ENCODE results near the gene GALNT17. TPM values are rescaled to one million over a fixed set of nuclear protein-coding genes. Genes with fewer than 3 reads are reported as not detected.
"Not testable (repeated sequence)": the region's sequence is repeated elsewhere in the genome, so short reads cannot be mapped to it uniquely, and the experiment has no call there.

The GALNT17 gene
- total and polyA plus RNA-seq, 4 donors = 1.3 to 22.4 (median 4.0) TPM

GRCh38 chr7:71731740-71732139 lies 599.8 kb downstream of the GALNT17 start:
- ATAC-seq (ENCODE audit: low FRiP score) (no peak), DNase-seq (no peak)
- H3K27me3 ChIP-seq (ENCODE audit: control insufficient read depth in 1 of 2, insufficient read depth in 2 of 2, low read length in 1 of 2) = no peaks in the 10 kb centered on the region
- WGBS, 2 donors = 96 to 97% methylated on average over 9 of the region's 9 CpGs
- peaks cover 3% of the 10 kb centered on the region for H3K9me3 ChIP-seq (ENCODE audit: control insufficient read depth, low read length)
- intact Hi-C loops (cut with DNase I) = loop anchor here (5.0 to 10.0 kb wide), 4 partner anchors 494 to 904 kb away; partner anchors contain the start of gene GALNT17 (in 2 of the 2)
- no peak overlapping the region for H3K4me3 ChIP-seq (ENCODE audit: low read length in 2 of 2)
- no peaks in the 10 kb centered on the region for H3K4me1 ChIP-seq (ENCODE audit: control insufficient read depth in 1 of 2, insufficient read depth in 2 of 2, low read length in 2 of 2)
- no peak overlapping the region for H3K27ac ChIP-seq (ENCODE audit: low read depth in 1 of 2, low read length in 2 of 2)
- H3K36me3 ChIP-seq (ENCODE audit: control insufficient read depth in 1 of 2, insufficient read depth in 2 of 2, low read length in 1 of 2) = no peaks in the 10 kb centered on the region

- H3K4me3 ChIP-seq (ENCODE audit: low read length in 2 of 2) = no peak overlapping the region
- peak; percentile 76 for ATAC-seq (ENCODE audit: low FRiP score)
- 4 to 5% methylated on average over 29 of the region's 29 CpGs for WGBS, 2 donors
Measured at GRCh38 chr7:71733107-71733870, 601.3 kb downstream of the GALNT17 start.

GRCh38 chr7:71735961-71736556 lies 604.1 kb downstream of the GALNT17 start:
- intact Hi-C loops (cut with DNase I) = loop anchor here in 1 of 2 donors (1.0 to 10.0 kb wide), 2 partner anchors 601 to 879 kb away; partner anchors contain the start of gene GALNT17
- Histone ChIP-seq H3K9me3 (ENCODE audit: control insufficient read depth, low read length) (no peaks in the 10 kb centered on the region), H3K36me3 (ENCODE audit: control insufficient read depth in 1 of 2, insufficient read depth in 2 of 2, low read length in 1 of 2) (no peaks in the 10 kb centered on the region), H3K27me3 (ENCODE audit: control insufficient read depth in 1 of 2, insufficient read depth in 2 of 2, low read length in 1 of 2) (no peaks in the 10 kb centered on the region), H3K4me1 (ENCODE audit: control insufficient read depth in 1 of 2, insufficient read depth in 2 of 2, low read length in 2 of 2) (no peaks in the 10 kb centered on the region), H3K4me3 (ENCODE audit: low read length in 2 of 2) (no peak overlapping the region), H3K27ac (ENCODE audit: low read depth in 1 of 2, low read length in 2 of 2) (no peak overlapping the region)
- 37 to 39% methylated on average over 7 of the region's 7 CpGs for WGBS, 2 donors
- ATAC-seq (ENCODE audit: low FRiP score) (peak; percentile 71), DNase-seq (peak; percentile 65 to 81)

More at GRCh38 chr7:71733107-71733870, 601.3 kb downstream of the GALNT17 start:
- Histone ChIP-seq H3K4me1 (ENCODE audit: control insufficient read depth in 1 of 2, insufficient read depth in 2 of 2, low read length in 2 of 2) (no peaks in the 10 kb centered on the region), H3K27ac (ENCODE audit: low read depth in 1 of 2, low read length in 2 of 2) (no peak overlapping the region), H3K9me3 (ENCODE audit: control insufficient read depth, low read length) (peaks cover 3% of the 10 kb centered on the region), H3K36me3 (ENCODE audit: control insufficient read depth in 1 of 2, insufficient read depth in 2 of 2, low read length in 1 of 2) (no peaks in the 10 kb centered on the region), H3K27me3 (ENCODE audit: control insufficient read depth in 1 of 2, insufficient read depth in 2 of 2, low read length in 1 of 2) (no peaks in the 10 kb centered on the region)
- intact Hi-C loops (cut with DNase I) = loop anchor here (1.0 to 10.0 kb wide), 5 partner anchors 496 to 906 kb away; partner anchors contain the start of gene GALNT17 (in 2 of the 2)
- peak; percentile 81 to 96 for DNase-seq

DNA sequence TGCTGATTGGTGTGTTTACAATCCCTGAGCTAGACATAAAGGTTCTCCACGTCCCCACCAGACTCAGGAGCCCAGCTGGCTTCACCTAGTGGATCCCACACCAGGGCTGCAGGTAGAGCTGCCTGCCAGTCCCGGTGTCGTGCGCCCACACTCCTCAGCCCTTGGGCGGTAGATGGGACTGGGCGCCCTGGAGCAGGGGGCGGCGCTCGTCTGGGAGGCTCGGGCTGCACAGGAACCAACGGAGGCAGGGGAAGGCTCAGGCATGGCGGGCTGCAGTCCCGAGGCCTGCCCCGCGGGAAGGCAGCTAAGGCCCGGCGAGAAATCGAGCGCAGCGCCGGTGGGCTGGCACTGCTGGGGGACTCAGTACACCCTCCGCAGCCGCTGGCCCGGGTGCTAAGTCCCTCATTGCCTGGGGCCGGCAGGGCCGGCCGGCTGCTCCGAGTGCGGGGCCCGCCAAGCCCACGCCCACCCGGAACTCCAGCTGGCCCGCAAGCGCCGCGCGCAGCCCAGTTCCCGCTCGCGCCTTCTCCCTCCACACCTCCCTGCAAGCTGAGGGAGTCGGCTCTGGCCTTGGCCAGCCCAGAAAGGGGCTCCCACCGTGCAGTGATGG lies 606.1 kb downstream of the GALNT17 start:
- H3K36me3 ChIP-seq (ENCODE audit: control insufficient read depth in 1 of 2, insufficient read depth in 2 of 2, low read length in 1 of 2); H3K9me3 ChIP-seq (ENCODE audit: control insufficient read depth, low read length); ATAC-seq (ENCODE audit: low FRiP score); H3K27ac ChIP-seq (ENCODE audit: low read depth in 1 of 2, low read length in 2 of 2); H3K27me3 ChIP-seq (ENCODE audit: control insufficient read depth in 1 of 2, insufficient read depth in 2 of 2, low read length in 1 of 2); H3K4me1 ChIP-seq (ENCODE audit: control insufficient read depth in 1 of 2, insufficient read depth in 2 of 2, low read length in 2 of 2); H3K4me3 ChIP-seq (ENCODE audit: low read length in 2 of 2); DNase-seq: not testable (repeated sequence)
- intact Hi-C loops (cut with DNase I) = loop anchor here in 1 of 2 donors (10.0 kb wide), 1 partner anchor 603 kb away; the partner anchor contains the start of gene GALNT17
- 91 to 93% methylated on average over 17 to 42 of the region's 42 CpGs for WGBS, 2 donors

GRCh38 chr7:71739520-71740173 lies 607.7 kb downstream of the GALNT17 start:
- intact Hi-C loops (cut with DNase I) = loop anchor here in 1 of 2 donors (10.0 kb wide), 1 partner anchor 605 kb away; the partner anchor contains the start of gene GALNT17
- Histone ChIP-seq H3K9me3 (ENCODE audit: control insufficient read depth, low read length) (no peaks in the 10 kb centered on the region), H3K27me3 (ENCODE audit: control insufficient read depth in 1 of 2, insufficient read depth in 2 of 2, low read length in 1 of 2) (no peaks in the 10 kb centered on the region), H3K4me3 (ENCODE audit: low read length in 2 of 2) (no peak overlapping the region), H3K36me3 (ENCODE audit: control insufficient read depth in 1 of 2, insufficient read depth in 2 of 2, low read length in 1 of 2) (no peaks in the 10 kb centered on the region), H3K4me1 (ENCODE audit: control insufficient read depth in 1 of 2, insufficient read depth in 2 of 2, low read length in 2 of 2) (no peaks in the 10 kb centered on the region), H3K27ac (ENCODE audit: low read depth in 1 of 2, low read length in 2 of 2) (no peak overlapping the region)
- ATAC-seq (ENCODE audit: low FRiP score) (no peak), DNase-seq (no peak)
- WGBS, 2 donors = 52 to 55% methylated on average over 10 of the region's 10 CpGs

- H3K27me3 ChIP-seq (ENCODE audit: control insufficient read depth in 1 of 2, insufficient read depth in 2 of 2, low read length in 1 of 2) = no peaks in the 10 kb centered on the region
- no peak overlapping the region for H3K27ac ChIP-seq (ENCODE audit: low read depth in 1 of 2, low read length in 2 of 2)
- no peak for ATAC-seq (ENCODE audit: low FRiP score)
- DNase-seq = no peak
- no peak overlapping the region for H3K4me3 ChIP-seq (ENCODE audit: low read length in 2 of 2)
- intact Hi-C loops (cut with DNase I) = no loop called here
- no peaks in the 10 kb centered on the region for H3K9me3 ChIP-seq (ENCODE audit: control insufficient read depth, low read length)
- no peaks in the 10 kb centered on the region for H3K36me3 ChIP-seq (ENCODE audit: control insufficient read depth in 1 of 2, insufficient read depth in 2 of 2, low read length in 1 of 2)
- 70 to 83% methylated on average over 5 of the region's 5 CpGs for WGBS, 2 donors
- H3K4me1 ChIP-seq (ENCODE audit: control insufficient read depth in 1 of 2, insufficient read depth in 2 of 2, low read length in 2 of 2) = no peaks in the 10 kb centered on the region
Measured at GRCh38 chr7:71740174-71740560, 608.2 kb downstream of the GALNT17 start.

- no peak overlapping the region for H3K4me3 ChIP-seq (ENCODE audit: low read length in 2 of 2)
- H3K36me3 ChIP-seq (ENCODE audit: control insufficient read depth in 1 of 2, insufficient read depth in 2 of 2, low read length in 1 of 2) = no peaks in the 10 kb centered on the region
- DNase-seq (no peak), ATAC-seq (ENCODE audit: low FRiP score) (no peak)
- peaks cover 0 to 5% of the 10 kb centered on the region in 2 donors for H3K27me3 ChIP-seq (ENCODE audit: control insufficient read depth in 1 of 2, insufficient read depth in 2 of 2, low read length in 1 of 2)
- WGBS, 2 donors = 66 to 67% methylated on average over 5 of the region's 5 CpGs
- no peak overlapping the region for H3K27ac ChIP-seq (ENCODE audit: low read depth in 1 of 2, low read length in 2 of 2)
- intact Hi-C loops (cut with DNase I) = no loop called here
- no peaks in the 10 kb centered on the region for H3K4me1 ChIP-seq (ENCODE audit: control insufficient read depth in 1 of 2, insufficient read depth in 2 of 2, low read length in 2 of 2)
- H3K9me3 ChIP-seq (ENCODE audit: control insufficient read depth, low read length) = peaks cover 5% of the 10 kb centered on the region
Measured at GRCh38 chr7:71746006-71746405, 614.1 kb downstream of the GALNT17 start.

GRCh38 chr7:71750290-71750689 lies 618.3 kb downstream of the GALNT17 start:
- no peak overlapping the region for H3K4me3 ChIP-seq (ENCODE audit: low read length in 2 of 2)
- H3K27me3 ChIP-seq (ENCODE audit: control insufficient read depth in 1 of 2, insufficient read depth in 2 of 2, low read length in 1 of 2) = peaks cover 0 to 5% of the 10 kb centered on the region in 2 donors
- no peak for DNase-seq
- no peaks in the 10 kb centered on the region for H3K36me3 ChIP-seq (ENCODE audit: control insufficient read depth in 1 of 2, insufficient read depth in 2 of 2, low read length in 1 of 2)
- no peaks in the 10 kb centered on the region for H3K4me1 ChIP-seq (ENCODE audit: control insufficient read depth in 1 of 2, insufficient read depth in 2 of 2, low read length in 2 of 2)
- H3K27ac ChIP-seq (ENCODE audit: low read depth in 1 of 2, low read length in 2 of 2) = no peak overlapping the region
- intact Hi-C loops (cut with DNase I) = no loop called here
- no peak for ATAC-seq (ENCODE audit: low FRiP score)
- peaks cover 5% of the 10 kb centered on the region for H3K9me3 ChIP-seq (ENCODE audit: control insufficient read depth, low read length)
- 93 to 95% methylated on average over 6 of the region's 6 CpGs for WGBS, 2 donors
